ENCODE measurements around the gene ALDH16A1. TPM values are rescaled to one million over a fixed set of nuclear protein-coding genes. Genes with fewer than 3 reads are reported as not detected.

Gene ALDH16A1
- total and polyA plus RNA-seq, 8 donors = 16.1 to 89.3 (median 20.8) TPM

DNA sequence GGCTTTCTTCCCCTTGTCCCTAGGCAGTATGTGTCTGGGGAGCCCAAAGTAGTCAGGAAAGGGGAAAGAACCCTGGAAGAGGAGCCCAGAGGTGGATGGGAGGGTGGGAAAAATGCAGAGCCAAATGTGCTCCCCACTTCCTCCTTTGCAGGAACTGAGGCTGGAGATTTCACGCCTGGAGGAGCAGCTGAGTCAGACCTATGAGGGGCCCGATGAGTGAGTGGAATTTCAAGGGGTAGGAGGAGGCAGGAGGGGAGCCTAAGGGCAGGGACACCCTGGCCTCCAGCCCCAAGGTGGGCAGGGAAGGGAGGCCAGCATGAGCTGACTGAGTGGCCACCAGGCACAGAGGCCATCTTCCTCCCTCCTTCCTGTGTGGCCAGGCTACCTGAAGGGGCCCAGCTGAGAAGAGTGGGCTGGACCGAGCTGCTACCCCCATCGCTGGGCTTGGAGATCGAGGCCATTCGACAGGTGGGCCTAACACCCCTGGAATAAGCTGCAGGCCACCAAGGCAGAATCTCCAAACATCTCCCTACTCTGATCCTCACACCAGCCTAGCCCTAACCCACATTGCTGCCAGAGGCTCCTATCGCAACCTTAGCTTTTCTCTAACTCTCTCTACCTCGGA is 44.1 kb upstream of the ALDH16A1 start:
- FAIRE-seq (no peak), DNase-seq (no peak), ATAC-seq (no peak)
- intact Hi-C loops (cut with DNase I) = no loop called here
- no peak overlapping the region for H3K4me3 ChIP-seq
- H3K9me3 ChIP-seq = no peaks in the 10 kb centered on the region
- TF ChIP-seq, protein P1, sequence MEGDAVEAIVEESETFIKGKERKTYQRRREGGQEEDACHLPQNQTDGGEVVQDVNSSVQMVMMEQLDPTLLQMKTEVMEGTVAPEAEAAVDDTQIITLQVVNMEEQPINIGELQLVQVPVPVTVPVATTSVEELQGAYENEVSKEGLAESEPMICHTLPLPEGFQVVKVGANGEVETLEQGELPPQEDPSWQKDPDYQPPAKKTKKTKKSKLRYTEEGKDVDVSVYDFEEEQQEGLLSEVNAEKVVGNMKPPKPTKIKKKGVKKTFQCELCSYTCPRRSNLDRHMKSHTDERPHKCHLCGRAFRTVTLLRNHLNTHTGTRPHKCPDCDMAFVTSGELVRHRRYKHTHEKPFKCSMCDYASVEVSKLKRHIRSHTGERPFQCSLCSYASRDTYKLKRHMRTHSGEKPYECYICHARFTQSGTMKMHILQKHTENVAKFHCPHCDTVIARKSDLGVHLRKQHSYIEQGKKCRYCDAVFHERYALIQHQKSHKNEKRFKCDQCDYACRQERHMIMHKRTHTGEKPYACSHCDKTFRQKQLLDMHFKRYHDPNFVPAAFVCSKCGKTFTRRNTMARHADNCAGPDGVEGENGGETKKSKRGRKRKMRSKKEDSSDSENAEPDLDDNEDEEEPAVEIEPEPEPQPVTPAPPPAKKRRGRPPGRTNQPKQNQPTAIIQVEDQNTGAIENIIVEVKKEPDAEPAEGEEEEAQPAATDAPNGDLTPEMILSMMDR (IDR thresholded peaks at IDR 0.05) = no peak
- WGBS, 2 donors = 76 to 86% methylated on average over 7 to 8 of the region's 8 CpGs
- no peak overlapping the region for H3K27ac ChIP-seq
- no peaks in the 10 kb centered on the region for H3K4me1 ChIP-seq
- no peaks in the 10 kb centered on the region for H3K27me3 ChIP-seq
- H3K36me3 ChIP-seq = no peaks in the 10 kb centered on the region

DNA sequence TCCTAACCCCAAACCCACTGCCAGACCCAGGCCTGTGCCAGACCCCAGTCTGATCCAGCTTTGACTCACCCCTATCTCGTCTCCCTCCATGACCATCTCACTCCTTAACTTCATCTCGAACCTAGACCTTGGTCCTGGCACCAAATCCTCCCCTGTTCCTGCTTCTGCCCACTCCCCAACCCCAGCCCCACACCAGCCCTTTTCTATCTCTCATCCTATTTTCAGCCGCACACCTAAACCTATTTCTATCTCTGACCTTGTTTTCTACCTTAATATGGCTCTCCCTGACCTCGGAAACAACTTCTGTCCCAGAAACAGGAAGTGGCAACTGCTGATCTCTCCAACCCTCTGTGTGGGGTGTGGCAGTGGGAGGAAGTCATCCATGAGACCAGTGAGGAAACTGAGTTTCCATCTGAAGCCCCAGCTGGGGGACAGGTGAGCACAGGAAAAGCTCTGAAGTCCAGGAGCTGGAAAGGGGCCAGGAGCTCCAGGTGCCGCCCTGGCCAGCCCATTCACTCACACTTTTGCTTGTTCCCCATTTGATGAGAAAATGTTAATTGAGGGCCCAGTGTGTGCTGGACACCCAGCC is 43.5 kb upstream of the ALDH16A1 start:
- no peaks in the 10 kb centered on the region for H3K9me3 ChIP-seq
- WGBS, 2 donors = 76 to 77% methylated on average over 5 of the region's 5 CpGs
- no peak for DNase-seq
- no peaks in the 10 kb centered on the region for H3K4me1 ChIP-seq
- FAIRE-seq = no peak
- H3K27me3 ChIP-seq = no peaks in the 10 kb centered on the region
- TF ChIP-seq, protein P1 (IDR thresholded peaks at IDR 0.05) = no peak
- intact Hi-C loops (cut with DNase I) = no loop called here
- H3K36me3 ChIP-seq = no peaks in the 10 kb centered on the region
- no peak overlapping the region for H3K4me3 ChIP-seq
- ATAC-seq = peak in 2 of 4 donors; percentile 33 to 43
- no peak overlapping the region for H3K27ac ChIP-seq

- 69 to 77% methylated on average over 3 of the region's 3 CpGs for whole genome bisulfite sequencing, 2 donors
- DNase-seq (no peak), ATAC-seq (no peak), FAIRE-seq (no peak)
- Histone ChIP-seq H3K36me3 (no peaks in the 10 kb centered on the region), H3K27ac (no peak overlapping the region), H3K4me3 (no peak overlapping the region), H3K27me3 (no peaks in the 10 kb centered on the region), H3K9me3 (no peaks in the 10 kb centered on the region), H3K4me1 (no peaks in the 10 kb centered on the region)
- TF ChIP-seq, protein P1 (IDR thresholded peaks at IDR 0.05) = no peak
- intact Hi-C loops (cut with DNase I) = no loop called here
Observed at GRCh38 chr19:49411681-49412326, 41.2 kb upstream of the ALDH16A1 start.

- ATAC-seq = no peak
- H3K27ac ChIP-seq = no peak overlapping the region
- no peak overlapping the region for H3K4me3 ChIP-seq
- no peaks in the 10 kb centered on the region for H3K9me3 ChIP-seq
- intact Hi-C loops (cut with DNase I) = no loop called here
- H3K27me3 ChIP-seq = no peaks in the 10 kb centered on the region
- no peaks in the 10 kb centered on the region for H3K4me1 ChIP-seq
- no peak for FAIRE-seq
- TF ChIP-seq, protein P1 (IDR thresholded peaks at IDR 0.05) = no peak
- H3K36me3 ChIP-seq = no peaks in the 10 kb centered on the region
- WGBS, 2 donors = 75 to 81% methylated on average over 9 of the region's 9 CpGs
- DNase-seq = no peak
Observed at GRCh38 chr19:49413348-49413747, 39.7 kb upstream of the ALDH16A1 start.

DNA sequence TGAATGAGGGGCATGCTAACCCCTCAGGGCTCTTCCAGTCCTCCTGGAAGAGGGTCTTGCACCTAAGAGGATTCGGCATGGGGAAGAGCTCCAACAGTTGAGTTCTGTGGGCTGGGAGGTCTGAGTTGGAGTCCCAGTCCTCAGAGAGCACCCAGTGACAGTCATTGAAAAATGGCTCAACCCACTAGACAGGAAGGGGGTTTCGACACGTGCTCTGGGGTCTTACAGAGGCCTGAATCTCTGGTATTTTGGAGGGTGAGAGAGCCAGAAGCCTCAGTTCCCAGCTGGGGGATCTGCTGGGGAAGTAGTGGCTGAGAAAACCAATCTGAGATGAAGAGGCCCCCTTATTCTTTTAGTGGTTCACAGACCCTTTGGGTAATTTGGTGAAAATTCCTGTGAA is 38.8 kb upstream of the ALDH16A1 start:
- FAIRE-seq (no peak), ATAC-seq (no peak), DNase-seq (no peak)
- no peaks in the 10 kb centered on the region for H3K36me3 ChIP-seq
- H3K9me3 ChIP-seq = no peaks in the 10 kb centered on the region
- no peaks in the 10 kb centered on the region for H3K27me3 ChIP-seq
- TF ChIP-seq, protein P1 (IDR thresholded peaks at IDR 0.05) = no peak
- no peak overlapping the region for H3K27ac ChIP-seq
- intact Hi-C loops (cut with DNase I) = no loop called here
- H3K4me3 ChIP-seq = no peak overlapping the region
- 85 to 92% methylated on average over 3 of the region's 3 CpGs for WGBS, 2 donors
- no peaks in the 10 kb centered on the region for H3K4me1 ChIP-seq

Data from pancreas (tissue), 10 donors.